Suprapubic skin (tissue), 4 donors: ENCODE results near the gene NXPH3. TPM values are rescaled to one million over a fixed set of nuclear protein-coding genes. Genes with fewer than 3 reads are reported as not detected.

Experiments used
- DNase-seq, 2 donors: peaks; one replicate each; pipeline ENCODE4 v3.0.0-alpha.2; 2019; ENCODE audit warnings: low spot score in 2 of 2
- H3K27ac ChIP-seq: fragments of 200-600 bp; sonication (generic); one replicate; pipeline ENCODE4 v1.5.1; 2019
- H3K27me3 ChIP-seq: fragments of 200-600 bp; sonication (generic); one replicate; pipeline ENCODE4 v1.5.1; 2019
- H3K36me3 ChIP-seq: fragments of 200-600 bp; sonication (generic); one replicate; pipeline ENCODE4 v1.5.1; 2019
- H3K4me1 ChIP-seq: fragments of 200-600 bp; sonication (generic); one replicate; pipeline ENCODE4 v1.5.1; 2019
- H3K4me3 ChIP-seq: fragments of 200-600 bp; sonication (generic); one replicate; pipeline ENCODE4 v1.5.1; 2019; ENCODE audit warnings: mild to moderate bottlenecking
- H3K9me3 ChIP-seq: fragments of 200-600 bp; sonication (generic); one replicate; pipeline ENCODE4 v1.5.1; 2019
- CTCF ChIP-seq, 2 donors: fragments of 200-600 bp in 1 of 2; fragments of 450-650 bp in 1 of 2; sonication (generic) in 1 of 2; IDR thresholded peaks; one replicate each; pipeline ENCODE4 v1.5.1; 2016 to 2019; ENCODE audit warnings: antibody characterized with exemption in 2 of 2, mild to moderate bottlenecking in 1 of 2, moderate library complexity in 1 of 2
- EP300 ChIP-seq: sonication (generic); formaldehyde crosslinking; IDR thresholded peaks from one replicate; pipeline ENCODE4 v1.6.1; 2017; ENCODE audit warnings: antibody characterized with exemption
- POLR2A ChIP-seq, 2 donors: fragments of 450-650 bp; IDR thresholded peaks; one replicate each; pipeline ENCODE4 v1.6.1; 2017; ENCODE audit warnings: antibody characterized with exemption in 2 of 2, mild to moderate bottlenecking in 2 of 2, moderate library complexity in 2 of 2
- POLR2AphosphoS5 ChIP-seq, 3 donors: sonication (generic); formaldehyde crosslinking; IDR thresholded peaks; one replicate each; pipeline ENCODE4 v1.6.1; 2017; ENCODE audit warnings: antibody characterized with exemption in 3 of 3
- WGBS: methylation state at CpG from one replicate; pipeline ENCODE4 v1.1.5; 2018; 5-methylcytosine and 5-hydroxymethylcytosine counted together
- total RNA-seq, 4 donors: library from RNA; depleted of rRNA; stranded (reverse); fragments of >200 nt; gene quantifications; one replicate each; pipeline ENCODE4 v1.1.0, GENCODE V29; 2016

The NXPH3 gene
- total RNA-seq, 4 donors from 2014 or later, result 1.3 to 5.0 (median 1.5) TPM

GRCh38 chr17:49574945-49575678, 559 bp upstream of the NXPH3 start:
- no peak for TF ChIP-seq POLR2AphosphoS5 (IDR thresholded peaks at IDR 0.05)
- TF ChIP-seq POLR2A (IDR thresholded peaks at IDR 0.05), result no peak
- TF ChIP-seq CTCF (IDR thresholded peaks at IDR 0.05), result no peak
- TF ChIP-seq EP300, result no peak
- Histone ChIP-seq H3K9me3 (no peaks in the 10 kb centered on the region), H3K27me3 (peaks cover 2% of the 10 kb centered on the region), H3K4me3 (peak overlapping the region; percentile 71), H3K27ac (no peak overlapping the region), H3K4me1 (peaks cover 42% of the 10 kb centered on the region), H3K36me3 (no peaks in the 10 kb centered on the region)
- 26% methylated on average over 11 of the region's 29 CpGs for WGBS
- no peak for DNase-seq

GRCh38 chr17:49576088-49576916, 631 bp downstream of the NXPH3 start:
- WGBS, result under 1% methylated on average over 30 of the region's 68 CpGs
- H3K27ac ChIP-seq, result peak overlapping the region; percentile 25
- peaks cover 2% of the 10 kb centered on the region for H3K27me3 ChIP-seq
- no peak for DNase-seq
- H3K9me3 ChIP-seq, result no peaks in the 10 kb centered on the region
- no peak for TF ChIP-seq POLR2AphosphoS5 (IDR thresholded peaks at IDR 0.05)
- TF ChIP-seq CTCF (IDR thresholded peaks at IDR 0.05), result no peak
- TF ChIP-seq EP300, result no peak
- TF ChIP-seq POLR2A (IDR thresholded peaks at IDR 0.05), result no peak
- peak overlapping the region; percentile 71 for H3K4me3 ChIP-seq
- H3K36me3 ChIP-seq, result no peaks in the 10 kb centered on the region
- peaks cover 38% of the 10 kb centered on the region for H3K4me1 ChIP-seq

- Histone ChIP-seq H3K4me3 (peak overlapping the region; percentile 71), H3K27me3 (peaks cover 2% of the 10 kb centered on the region), H3K9me3 (no peaks in the 10 kb centered on the region), H3K36me3 (no peaks in the 10 kb centered on the region), H3K4me1 (peaks cover 38% of the 10 kb centered on the region), H3K27ac (peak overlapping the region; percentile 25)
- WGBS, result 20% methylated on average over 17 of the region's 22 CpGs
- TF ChIP-seq CTCF (IDR thresholded peaks at IDR 0.05), result no peak
- TF ChIP-seq EP300, result no peak
- TF ChIP-seq POLR2AphosphoS5 (IDR thresholded peaks at IDR 0.05), result no peak
- no peak for TF ChIP-seq POLR2A (IDR thresholded peaks at IDR 0.05)
- DNase-seq, result no peak
These were observed 1.4 kb downstream of the NXPH3 start for GRCh38 chr17:49576917-49577649.

- no peak overlapping the region for H3K4me3 ChIP-seq
- no peak overlapping the region for H3K27ac ChIP-seq
- no peaks in the 10 kb centered on the region for H3K36me3 ChIP-seq
- TF ChIP-seq POLR2A (IDR thresholded peaks at IDR 0.05), result no peak
- TF ChIP-seq EP300, result no peak
- H3K9me3 ChIP-seq, result no peaks in the 10 kb centered on the region
- WGBS, result 50% methylated on average over 3 of the region's 3 CpGs
- H3K27me3 ChIP-seq, result peaks cover 2% of the 10 kb centered on the region
- H3K4me1 ChIP-seq, result peaks cover 38% of the 10 kb centered on the region
- no peak for DNase-seq
These were observed 1.9 kb downstream of the NXPH3 start for GRCh38 chr17:49577650-49577934.

GRCh38 chr17:49577963-49578362, 2.3 kb downstream of the NXPH3 start:
- H3K36me3 ChIP-seq, result no peaks in the 10 kb centered on the region
- H3K27ac ChIP-seq, result no peak overlapping the region
- H3K4me3 ChIP-seq, result no peak overlapping the region
- H3K27me3 ChIP-seq, result peaks cover 2% of the 10 kb centered on the region
- H3K4me1 ChIP-seq, result peaks cover 38% of the 10 kb centered on the region
- no peak for DNase-seq
- no peaks in the 10 kb centered on the region for H3K9me3 ChIP-seq
- TF ChIP-seq POLR2AphosphoS5 (IDR thresholded peaks at IDR 0.05) (no peak), EP300 (no peak), CTCF (IDR thresholded peaks at IDR 0.05) (no peak), POLR2A (IDR thresholded peaks at IDR 0.05) (no peak)
- 68% methylated on average over 2 of the region's 4 CpGs for WGBS
